ENCODE results near the gene SCGB1D4. TPM values are rescaled to one million over a fixed set of nuclear protein-coding genes. Genes with fewer than 3 reads are reported as not detected.

The SCGB1D4 gene
- total RNA-seq, 1 experiment from 2014 or later: not detected

DNA sequence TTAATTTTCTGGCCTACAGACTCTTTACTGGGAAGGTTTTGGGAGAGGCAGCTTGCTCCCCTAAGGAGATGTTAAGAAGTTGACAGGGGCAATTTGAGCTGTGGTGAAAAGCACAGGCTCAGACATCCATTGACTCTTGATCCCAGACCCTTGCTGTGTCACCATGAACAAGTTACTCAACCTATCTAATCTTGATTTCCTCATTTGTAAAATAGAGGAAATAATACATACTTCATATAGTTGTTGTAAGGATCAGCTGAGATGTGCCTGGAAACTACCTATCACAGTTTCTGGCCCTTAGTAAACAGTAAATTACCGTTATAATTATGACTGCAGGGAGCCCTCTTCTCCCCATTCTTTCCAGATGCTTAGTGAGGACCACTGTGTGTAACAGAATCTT lies 16.6 kb upstream of the SCGB1D4 start:
- H3K27me3 ChIP-seq (ENCODE audit: insufficient read depth, low read length): no peaks in the 10 kb centered on the region
- no peaks in the 10 kb centered on the region for H3K79me2 ChIP-seq (ENCODE audit: insufficient read depth, low read length)
- Mint-ChIP-seq H3K27me3 (ENCODE audit: low read depth) (peaks cover 10% of the 10 kb centered on the region), H3K4me1 (peaks cover 2% of the 10 kb centered on the region in 2 experiments; a peak in 1 of 4 replicates), H3K27ac (no peak overlapping the region), H3K36me3 (ENCODE audit: insufficient read depth in 1 of 3, low read depth in 3 of 3) (no peaks in the 10 kb centered on the region), H3K4me3 (no peak overlapping the region), H3K9me3 (no peaks in the 10 kb centered on the region)
- H3K23ac ChIP-seq (ENCODE audit: insufficient read length, low read depth, low read length): no peak overlapping the region
- H2BK20ac ChIP-seq (ENCODE audit: low read depth, low read length, poor library complexity, severe bottlenecking): no peak overlapping the region
- H3K14ac ChIP-seq (ENCODE audit: insufficient read depth, low read length): no peak overlapping the region
- no peak overlapping the region for H3T11ph ChIP-seq (ENCODE audit: low read length)
- no peak overlapping the region for H2BK12ac ChIP-seq (ENCODE audit: insufficient read length, low read depth, low read length)
- H3K4me2 ChIP-seq (ENCODE audit: insufficient read depth, insufficient read length, low read length): no peak overlapping the region
- no peak overlapping the region for H2AK5ac ChIP-seq (ENCODE audit: insufficient read length, low read length)
- no peak overlapping the region for H2BK120ac ChIP-seq (ENCODE audit: low read depth, low read length, poor library complexity, severe bottlenecking)
- DNase-seq: peak; percentile 4
- no peaks in the 10 kb centered on the region for H3K9me3 ChIP-seq (ENCODE audit: control insufficient read depth, low read depth, low read length)
- H3K9ac ChIP-seq (ENCODE audit: extremely low read depth, insufficient read length, low read length): no peak overlapping the region
- TF ChIP-seq, protein P1, sequence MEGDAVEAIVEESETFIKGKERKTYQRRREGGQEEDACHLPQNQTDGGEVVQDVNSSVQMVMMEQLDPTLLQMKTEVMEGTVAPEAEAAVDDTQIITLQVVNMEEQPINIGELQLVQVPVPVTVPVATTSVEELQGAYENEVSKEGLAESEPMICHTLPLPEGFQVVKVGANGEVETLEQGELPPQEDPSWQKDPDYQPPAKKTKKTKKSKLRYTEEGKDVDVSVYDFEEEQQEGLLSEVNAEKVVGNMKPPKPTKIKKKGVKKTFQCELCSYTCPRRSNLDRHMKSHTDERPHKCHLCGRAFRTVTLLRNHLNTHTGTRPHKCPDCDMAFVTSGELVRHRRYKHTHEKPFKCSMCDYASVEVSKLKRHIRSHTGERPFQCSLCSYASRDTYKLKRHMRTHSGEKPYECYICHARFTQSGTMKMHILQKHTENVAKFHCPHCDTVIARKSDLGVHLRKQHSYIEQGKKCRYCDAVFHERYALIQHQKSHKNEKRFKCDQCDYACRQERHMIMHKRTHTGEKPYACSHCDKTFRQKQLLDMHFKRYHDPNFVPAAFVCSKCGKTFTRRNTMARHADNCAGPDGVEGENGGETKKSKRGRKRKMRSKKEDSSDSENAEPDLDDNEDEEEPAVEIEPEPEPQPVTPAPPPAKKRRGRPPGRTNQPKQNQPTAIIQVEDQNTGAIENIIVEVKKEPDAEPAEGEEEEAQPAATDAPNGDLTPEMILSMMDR (conservative IDR thresholded peaks at IDR 0.05): no peak
- H2BK5ac ChIP-seq (ENCODE audit: insufficient read length, low read length): no peak overlapping the region
- WGBS (ENCODE audit: extremely low coverage, insufficient read length, low lambda C conversion rate): no CpG with 5 or more reads among the region's 1 CpG
- no peaks in the 10 kb centered on the region for H3K79me1 ChIP-seq (ENCODE audit: insufficient read depth, low read depth, low read length, poor library complexity, severe bottlenecking)
- H3K23me2 ChIP-seq (ENCODE audit: insufficient read length, low read depth, low read length, poor library complexity, severe bottlenecking): no peaks in the 10 kb centered on the region
- H4K91ac ChIP-seq (ENCODE audit: insufficient read length, low read depth, low read length): no peak overlapping the region
- no peak overlapping the region for H3K18ac ChIP-seq (ENCODE audit: insufficient read length, low read depth, low read length)
- no peaks in the 10 kb centered on the region for H4K20me1 ChIP-seq (ENCODE audit: control insufficient read depth, insufficient read depth, insufficient read length)
- H3K4me1 ChIP-seq (ENCODE audit: insufficient read depth, low read length): no peaks in the 10 kb centered on the region
- no peak overlapping the region for H2BK15ac ChIP-seq (ENCODE audit: low read depth, low read length)
- H3K4ac ChIP-seq (ENCODE audit: low read depth, low read length): no peak overlapping the region
- no peak overlapping the region for H3K56ac ChIP-seq (ENCODE audit: insufficient read length, low read depth, low read length)
- H4K8ac ChIP-seq (replicated peaks; ENCODE audit: insufficient read length, low read depth, low read length): no peak overlapping the region
- no peak overlapping the region for H2AFZ ChIP-seq (ENCODE audit: low read length)
- no peak overlapping the region for H3K27ac ChIP-seq (ENCODE audit: insufficient read length, low read depth, low read length)
- H4K5ac ChIP-seq (ENCODE audit: insufficient read length, low read depth, low read length): no peak overlapping the region

All from H9 (cell line).